Mucosa of stomach (tissue), 1 donor: ENCODE results near the gene LRP4.
A peak's percentile ranks its signal among the peaks of the same experiment; 100 is the strongest.

Source experiments
- H3K27me3 ChIP-seq: one replicate; pipeline ENCODE4 v1.7.0; 2013; ENCODE audit warnings: mild to moderate bottlenecking, low read length; ENCODE audit not compliant: control insufficient read depth, insufficient read depth
- H3K36me3 ChIP-seq: one replicate; pipeline ENCODE4 v1.7.0; 2013; ENCODE audit warnings: low read length; ENCODE audit not compliant: control insufficient read depth, insufficient read depth
- H3K4me1 ChIP-seq: one replicate; pipeline ENCODE4 v1.7.0; 2013; ENCODE audit warnings: mild to moderate bottlenecking, low read length; ENCODE audit not compliant: control insufficient read depth, insufficient read depth
- H3K4me3 ChIP-seq: one replicate; pipeline ENCODE4 v1.7.0; 2013; ENCODE audit warnings: low read length
- H3K9ac ChIP-seq: one replicate; pipeline ENCODE4 v1.7.0; 2013; ENCODE audit warnings: mild to moderate bottlenecking, low read length, moderate library complexity
- H3K9me3 ChIP-seq: one replicate; pipeline ENCODE4 v1.7.0; 2013; ENCODE audit warnings: mild to moderate bottlenecking, low read length, moderate library complexity; ENCODE audit not compliant: control insufficient read depth
- donor health status: Pancreatic carcinoma.

LRP4 gene

GRCh38 chr11:46856605-46857343 is 61.6 kb downstream of the LRP4 start:
- Histone ChIP-seq H3K27me3 (no peaks in the 10 kb centered on the region), H3K4me1 (no peaks in the 10 kb centered on the region), H3K36me3 (no peaks in the 10 kb centered on the region), H3K4me3 (no peak overlapping the region), H3K9ac (no peak overlapping the region), H3K9me3 (no peaks in the 10 kb centered on the region)

GRCh38 chr11:46855863-46856262 is 62.5 kb downstream of the LRP4 start:
- Histone ChIP-seq H3K4me1 (no peaks in the 10 kb centered on the region), H3K4me3 (no peak overlapping the region), H3K9ac (no peak overlapping the region), H3K36me3 (no peaks in the 10 kb centered on the region), H3K9me3 (no peaks in the 10 kb centered on the region), H3K27me3 (no peaks in the 10 kb centered on the region)

GRCh38 chr11:46855167-46855566 is 63.2 kb downstream of the LRP4 start:
- Histone ChIP-seq H3K36me3 (no peaks in the 10 kb centered on the region), H3K4me1 (no peaks in the 10 kb centered on the region), H3K9ac (no peak overlapping the region), H3K27me3 (no peaks in the 10 kb centered on the region), H3K4me3 (no peak overlapping the region), H3K9me3 (no peaks in the 10 kb centered on the region)

GRCh38 chr11:46850829-46851380 is 67.4 kb downstream of the LRP4 start:
- H3K27me3 ChIP-seq: no peaks in the 10 kb centered on the region
- H3K4me1 ChIP-seq: no peaks in the 10 kb centered on the region
- no peaks in the 10 kb centered on the region for H3K9me3 ChIP-seq
- no peak overlapping the region for H3K9ac ChIP-seq
- H3K4me3 ChIP-seq: no peak overlapping the region
- no peaks in the 10 kb centered on the region for H3K36me3 ChIP-seq

GRCh38 chr11:46849631-46850030 is 68.7 kb downstream of the LRP4 start:
- no peaks in the 10 kb centered on the region for H3K9me3 ChIP-seq
- H3K4me1 ChIP-seq: no peaks in the 10 kb centered on the region
- no peak overlapping the region for H3K9ac ChIP-seq
- H3K36me3 ChIP-seq: no peaks in the 10 kb centered on the region
- H3K27me3 ChIP-seq: no peaks in the 10 kb centered on the region
- H3K4me3 ChIP-seq: no peak overlapping the region

- Histone ChIP-seq H3K9me3 (no peaks in the 10 kb centered on the region), H3K27me3 (no peaks in the 10 kb centered on the region), H3K4me3 (peak overlapping the region; percentile 53), H3K9ac (peak overlapping the region; percentile 41), H3K36me3 (no peaks in the 10 kb centered on the region), H3K4me1 (no peaks in the 10 kb centered on the region)
Measured at GRCh38 chr11:46846510-46846830, 71.9 kb downstream of the LRP4 start.

GRCh38 chr11:46845740-46846509 is 72.4 kb downstream of the LRP4 start, which contains the start of gene CKAP5:
TSS of gene CKAP5 (minus strand) at chr11:46846280. CDS start at chr11:46821231, 25,049 bp downstream.
- Histone ChIP-seq H3K9me3 (no peaks in the 10 kb centered on the region), H3K36me3 (no peaks in the 10 kb centered on the region), H3K4me1 (no peaks in the 10 kb centered on the region), H3K4me3 (peak within 1 kb of the TSS; percentile 78), H3K9ac (peak within 1 kb of the TSS; percentile 80), H3K27me3 (no peaks in the 10 kb centered on the region)

GRCh38 chr11:46845440-46845739 is 73.0 kb downstream of the LRP4 start:
- no peaks in the 10 kb centered on the region for H3K36me3 ChIP-seq
- no peaks in the 10 kb centered on the region for H3K27me3 ChIP-seq
- peak overlapping the region; percentile 78 for H3K4me3 ChIP-seq
- H3K9me3 ChIP-seq: no peaks in the 10 kb centered on the region
- H3K9ac ChIP-seq: peak overlapping the region; percentile 80
- no peaks in the 10 kb centered on the region for H3K4me1 ChIP-seq

GRCh38 chr11:46840116-46840515 is 78.2 kb downstream of the LRP4 start:
- Histone ChIP-seq H3K36me3 (no peaks in the 10 kb centered on the region), H3K27me3 (no peaks in the 10 kb centered on the region), H3K9ac (no peak overlapping the region), H3K4me1 (peaks cover 12% of the 10 kb centered on the region), H3K4me3 (no peak overlapping the region), H3K9me3 (no peaks in the 10 kb centered on the region)

- no peaks in the 10 kb centered on the region for H3K9me3 ChIP-seq
- no peak overlapping the region for H3K9ac ChIP-seq
- no peaks in the 10 kb centered on the region for H3K27me3 ChIP-seq
- H3K4me3 ChIP-seq: no peak overlapping the region
- H3K36me3 ChIP-seq: no peaks in the 10 kb centered on the region
- H3K4me1 ChIP-seq: peaks cover 12% of the 10 kb centered on the region
Measured at GRCh38 chr11:46838501-46838900, 79.8 kb downstream of the LRP4 start.

GRCh38 chr11:46837860-46838259 is 80.5 kb downstream of the LRP4 start:
- Histone ChIP-seq H3K4me3 (no peak overlapping the region), H3K4me1 (peaks cover 12% of the 10 kb centered on the region), H3K36me3 (no peaks in the 10 kb centered on the region), H3K27me3 (no peaks in the 10 kb centered on the region), H3K9me3 (no peaks in the 10 kb centered on the region), H3K9ac (no peak overlapping the region)

- Histone ChIP-seq H3K9ac (no peak overlapping the region), H3K9me3 (no peaks in the 10 kb centered on the region), H3K4me1 (peaks cover 12% of the 10 kb centered on the region), H3K27me3 (no peaks in the 10 kb centered on the region), H3K36me3 (no peaks in the 10 kb centered on the region), H3K4me3 (no peak overlapping the region)
Measured at GRCh38 chr11:46836870-46837269, 81.5 kb downstream of the LRP4 start.
